ENCODE measurements around the gene DCAF8.

DCAF8 gene

DNA sequence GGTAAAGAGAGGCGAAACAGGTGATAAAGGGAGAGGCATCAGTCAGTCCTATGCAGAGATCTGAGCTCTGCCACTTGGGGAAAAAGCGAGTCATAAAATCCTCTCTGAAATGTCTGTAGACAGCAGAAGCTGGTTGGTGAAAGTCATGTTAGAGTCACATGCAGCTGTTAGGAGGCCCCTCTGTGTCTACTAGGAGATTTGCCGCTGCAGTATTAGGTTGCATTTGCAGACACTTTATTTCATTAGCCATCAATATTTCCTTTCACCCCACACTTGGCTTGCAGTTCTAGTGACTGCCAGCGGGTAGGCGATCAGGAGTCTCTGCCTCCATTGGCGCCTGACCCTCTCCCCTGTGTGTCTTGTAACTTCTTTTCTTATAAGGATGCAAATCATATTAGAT lies 94.8 kb downstream of the DCAF8 start:
- DNase-seq = peak; percentile 40

DNA sequence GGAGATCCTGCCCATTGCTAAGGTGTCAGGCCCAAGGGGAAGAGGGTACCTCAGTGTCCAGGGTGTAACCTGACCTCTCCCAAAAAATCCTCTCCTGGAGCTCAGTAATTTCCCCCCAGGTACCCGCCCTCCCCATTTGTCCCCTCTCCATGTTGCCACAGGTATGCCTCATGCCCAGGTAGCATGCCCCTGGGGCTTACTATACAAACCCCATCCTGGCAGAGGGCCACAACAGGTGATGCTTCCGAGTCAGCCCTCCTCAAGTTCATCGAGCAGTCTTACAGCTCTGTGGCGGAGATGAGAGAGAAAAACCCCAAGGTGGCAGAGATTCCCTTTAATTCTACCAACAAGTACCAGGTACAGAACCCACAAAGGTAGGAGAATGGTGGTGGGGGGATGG lies 95.3 kb downstream of the DCAF8 start:
- DNase-seq = no peak

DNA sequence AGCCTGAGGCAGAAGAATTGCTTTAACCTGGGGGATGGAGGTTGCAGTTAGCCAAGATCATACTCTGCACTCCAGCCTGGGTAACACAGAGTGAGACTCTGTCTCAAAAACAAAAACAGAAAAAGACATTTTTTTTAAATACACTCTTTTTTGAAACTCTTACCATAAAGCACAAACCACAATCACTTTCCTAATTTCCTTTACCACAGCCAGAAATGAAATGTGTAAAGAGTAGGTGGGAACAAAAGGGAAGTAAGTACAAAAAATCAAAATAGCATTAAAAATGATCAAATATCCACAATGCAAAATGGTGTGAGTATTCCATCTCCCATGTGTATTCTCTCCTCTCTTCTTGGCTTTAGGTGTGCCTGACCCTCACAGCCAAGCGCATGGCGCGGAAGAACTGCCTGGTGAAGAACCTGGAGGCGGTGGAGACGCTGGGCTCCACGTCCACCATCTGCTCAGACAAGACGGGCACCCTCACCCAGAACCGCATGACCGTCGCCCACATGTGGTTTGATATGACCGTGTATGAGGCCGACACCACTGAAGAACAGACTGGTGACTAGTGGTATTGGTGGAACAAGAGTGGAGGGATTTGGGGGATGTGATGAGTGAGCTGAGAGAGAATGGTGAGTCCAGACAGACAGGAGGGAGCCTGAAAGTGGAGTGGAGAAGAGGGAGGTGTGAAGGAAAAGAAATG lies 96.0 kb downstream of the DCAF8 start:
- DNase-seq = no peak
